Stimulated activated CD4-positive, alpha-beta T cell treated with anti-CD3 and anti-CD28 coated beads, TNF-alpha, amount 100 ng/mL, for 48 hours (primary cell): ENCODE results near the gene DLGAP3.
"Not testable (repeated sequence)": the region's sequence is repeated elsewhere in the genome, so short reads cannot be mapped to it uniquely, and the experiment has no call there.

Source experiments
- DNase-seq, 3 donors: peaks; one replicate each; pipeline ENCODE4 v3.0.0-alpha.2; 2020; ENCODE audit warnings: low read depth in 3 of 3

DLGAP3 gene

GRCh38 chr1:34833711-34834110, 95.7 kb downstream of the DLGAP3 start:
- no peak for DNase-seq

- no peak for DNase-seq
Observed at GRCh38 chr1:34831721-34832246, 97.7 kb downstream of the DLGAP3 start.

- DNase-seq, result no peak
Observed at GRCh38 chr1:34829250-34829649, 100.2 kb downstream of the DLGAP3 start.

- no peak for DNase-seq
Observed at GRCh38 chr1:34828611-34829010, 100.8 kb downstream of the DLGAP3 start.

- no peak for DNase-seq
Observed at GRCh38 chr1:34827341-34827941, 102.0 kb downstream of the DLGAP3 start.

GRCh38 chr1:34825455-34826091, 103.9 kb downstream of the DLGAP3 start:
- no peak for DNase-seq

- no peak for DNase-seq
Observed at GRCh38 chr1:34824817-34825454, 104.5 kb downstream of the DLGAP3 start.

GRCh38 chr1:34822202-34822601, 107.2 kb downstream of the DLGAP3 start:
- DNase-seq, result no peak

- not testable (repeated sequence) for DNase-seq
Observed at GRCh38 chr1:34818862-34819261, 110.6 kb downstream of the DLGAP3 start.

- no peak for DNase-seq
Observed at GRCh38 chr1:34816778-34817177, 112.7 kb downstream of the DLGAP3 start.

- no peak for DNase-seq
Observed at GRCh38 chr1:34816332-34816731, 113.1 kb downstream of the DLGAP3 start.
